ENCODE results near the gene FAF1. TPM values are rescaled to one million over a fixed set of nuclear protein-coding genes. Genes with fewer than 3 reads are reported as not detected.
"Not testable (repeated sequence)": the region's sequence is repeated elsewhere in the genome, so short reads cannot be mapped to it uniquely, and the experiment has no call there.

Gene FAF1
- total RNA-seq, 1 experiment from 2014 or later, result 78.7 TPM

DNA sequence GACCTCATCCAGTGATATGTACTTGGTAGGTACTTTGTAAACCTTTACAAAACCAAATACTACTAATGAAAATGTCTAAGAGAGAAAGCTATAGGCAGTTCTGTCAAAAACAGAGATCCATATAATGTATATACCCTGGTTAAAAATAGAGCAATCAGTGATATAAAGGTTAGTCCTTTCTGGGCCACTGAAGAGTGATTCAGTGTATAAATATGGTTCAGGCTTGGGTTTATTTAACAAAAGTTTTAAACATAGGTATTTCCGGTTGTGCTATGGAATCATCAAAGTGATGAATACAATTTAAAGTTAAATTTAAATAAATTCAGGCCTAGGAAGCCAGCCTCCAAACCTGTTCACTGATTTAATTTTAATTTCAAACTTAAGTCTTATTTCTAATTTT, 428.5 kb downstream of the FAF1 start:
- Mint-ChIP-seq H3K36me3 (ENCODE audit: insufficient read depth, unreplicated experiment) (peaks cover 11% of the 10 kb centered on the region), H3K9me3 (ENCODE audit: unreplicated experiment) (no peaks in the 10 kb centered on the region), H3K4me3 (ENCODE audit: unreplicated experiment) (no peak overlapping the region), H3K4me1 (ENCODE audit: low read depth, unreplicated experiment) (no peaks in the 10 kb centered on the region), H3K27ac (ENCODE audit: unreplicated experiment) (no peak overlapping the region), H3K27me3 (ENCODE audit: insufficient read depth, unreplicated experiment) (no peaks in the 10 kb centered on the region)
- Histone ChIP-seq H3K4me3 (ENCODE audit: low read depth, low read length) (no peak overlapping the region), H3K9me3 (no peaks in the 10 kb centered on the region), H3K4me1 (no peaks in the 10 kb centered on the region), H3K36me3 (ENCODE audit: control insufficient read depth, insufficient read depth, low read length) (no peaks in the 10 kb centered on the region), H3K27me3 (replicated peaks; ENCODE audit: control insufficient read depth, insufficient read depth, low read length) (no peaks in the 10 kb centered on the region)
- BruUV-seq (replicated peaks), result no TSS peak
- POLR2A ChIA-PET, result no interaction called here
- DNase-seq, result no peak
- intact Hi-C loops (cut with micrococcal nuclease; ENCODE audit: unreplicated experiment), result no loop called here
- CTCF ChIA-PET, result no interaction called here
- TF ChIP-seq, protein P1, sequence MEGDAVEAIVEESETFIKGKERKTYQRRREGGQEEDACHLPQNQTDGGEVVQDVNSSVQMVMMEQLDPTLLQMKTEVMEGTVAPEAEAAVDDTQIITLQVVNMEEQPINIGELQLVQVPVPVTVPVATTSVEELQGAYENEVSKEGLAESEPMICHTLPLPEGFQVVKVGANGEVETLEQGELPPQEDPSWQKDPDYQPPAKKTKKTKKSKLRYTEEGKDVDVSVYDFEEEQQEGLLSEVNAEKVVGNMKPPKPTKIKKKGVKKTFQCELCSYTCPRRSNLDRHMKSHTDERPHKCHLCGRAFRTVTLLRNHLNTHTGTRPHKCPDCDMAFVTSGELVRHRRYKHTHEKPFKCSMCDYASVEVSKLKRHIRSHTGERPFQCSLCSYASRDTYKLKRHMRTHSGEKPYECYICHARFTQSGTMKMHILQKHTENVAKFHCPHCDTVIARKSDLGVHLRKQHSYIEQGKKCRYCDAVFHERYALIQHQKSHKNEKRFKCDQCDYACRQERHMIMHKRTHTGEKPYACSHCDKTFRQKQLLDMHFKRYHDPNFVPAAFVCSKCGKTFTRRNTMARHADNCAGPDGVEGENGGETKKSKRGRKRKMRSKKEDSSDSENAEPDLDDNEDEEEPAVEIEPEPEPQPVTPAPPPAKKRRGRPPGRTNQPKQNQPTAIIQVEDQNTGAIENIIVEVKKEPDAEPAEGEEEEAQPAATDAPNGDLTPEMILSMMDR (IDR thresholded peaks at IDR 0.05; ENCODE audit: insufficient read depth in 1 of 2, low read depth in 1 of 2, low read length in 1 of 2, severe bottlenecking in 1 of 2, unreplicated experiment in 1 of 2), result no peak

DNA sequence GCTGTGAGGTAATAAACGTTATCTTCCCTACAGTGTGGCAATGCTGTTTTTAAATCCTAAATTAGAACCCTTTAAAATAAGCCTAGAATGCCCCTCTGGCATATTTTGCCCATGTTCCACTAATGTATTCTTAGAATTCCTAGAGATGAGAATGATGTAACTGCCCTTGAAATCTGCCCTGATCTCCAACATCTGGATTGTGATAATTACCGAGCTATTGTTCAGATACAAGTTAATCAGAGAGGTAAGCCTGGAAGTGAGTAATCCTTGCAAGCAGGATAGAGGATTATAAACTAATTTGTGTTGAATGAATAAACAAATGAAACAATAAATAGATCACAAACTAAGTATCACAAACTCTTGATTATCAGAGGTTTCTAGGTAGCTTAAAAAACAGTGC, 429.0 kb downstream of the FAF1 start:
- Histone ChIP-seq H3K36me3 (ENCODE audit: control insufficient read depth, insufficient read depth, low read length) (no peaks in the 10 kb centered on the region), H3K4me1 (no peaks in the 10 kb centered on the region), H3K9me3 (no peaks in the 10 kb centered on the region), H3K27me3 (replicated peaks; ENCODE audit: control insufficient read depth, insufficient read depth, low read length) (no peaks in the 10 kb centered on the region), H3K4me3 (ENCODE audit: low read depth, low read length) (no peak overlapping the region)
- H3K27me3 Mint-ChIP-seq (ENCODE audit: insufficient read depth, unreplicated experiment), result no peaks in the 10 kb centered on the region
- peaks cover 11% of the 10 kb centered on the region for H3K36me3 Mint-ChIP-seq (ENCODE audit: insufficient read depth, unreplicated experiment)
- POLR2A ChIA-PET, result no interaction called here
- TF ChIP-seq, protein P1 (IDR thresholded peaks at IDR 0.05; ENCODE audit: insufficient read depth in 1 of 2, low read depth in 1 of 2, low read length in 1 of 2, severe bottlenecking in 1 of 2, unreplicated experiment in 1 of 2), result no peak
- H3K27ac Mint-ChIP-seq (ENCODE audit: unreplicated experiment), result no peak overlapping the region
- no peaks in the 10 kb centered on the region for H3K9me3 Mint-ChIP-seq (ENCODE audit: unreplicated experiment)
- intact Hi-C loops (cut with micrococcal nuclease; ENCODE audit: unreplicated experiment), result no loop called here
- CTCF ChIA-PET, result no interaction called here
- DNase-seq, result no peak
- no peak overlapping the region for H3K4me3 Mint-ChIP-seq (ENCODE audit: unreplicated experiment)
- BruUV-seq (replicated peaks), result no TSS peak
- H3K4me1 Mint-ChIP-seq (ENCODE audit: low read depth, unreplicated experiment), result no peaks in the 10 kb centered on the region

DNA sequence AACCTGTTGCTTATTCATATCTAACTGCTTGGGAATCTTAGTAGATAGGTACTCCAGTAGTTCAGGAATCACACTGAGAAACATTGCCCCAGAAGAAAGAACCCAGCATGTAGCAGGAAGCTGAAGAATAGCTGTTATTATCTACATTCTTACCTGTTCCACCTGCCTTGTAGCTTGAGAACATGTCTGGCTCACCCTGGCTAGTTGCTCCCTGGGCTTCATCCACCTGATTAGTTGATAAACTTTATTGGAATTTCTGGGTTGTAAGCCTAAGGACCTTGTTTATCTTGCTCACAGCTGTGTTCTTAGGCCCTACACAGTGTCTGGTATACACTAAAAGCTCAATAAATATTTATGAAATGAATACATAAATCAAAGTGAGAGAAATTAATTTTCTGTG, 430.6 kb downstream of the FAF1 start:
- ChIA-PET CTCF (no interaction called here), POLR2A (no interaction called here)
- no peak overlapping the region for H3K4me3 Mint-ChIP-seq (ENCODE audit: unreplicated experiment)
- Histone ChIP-seq H3K9me3 (no peaks in the 10 kb centered on the region), H3K4me1 (no peaks in the 10 kb centered on the region), H3K36me3 (ENCODE audit: control insufficient read depth, insufficient read depth, low read length) (no peaks in the 10 kb centered on the region), H3K4me3 (ENCODE audit: low read depth, low read length) (no peak overlapping the region), H3K27me3 (replicated peaks; ENCODE audit: control insufficient read depth, insufficient read depth, low read length) (no peaks in the 10 kb centered on the region)
- H3K27me3 Mint-ChIP-seq (ENCODE audit: insufficient read depth, unreplicated experiment), result no peaks in the 10 kb centered on the region
- H3K9me3 Mint-ChIP-seq (ENCODE audit: unreplicated experiment), result no peaks in the 10 kb centered on the region
- intact Hi-C loops (cut with micrococcal nuclease; ENCODE audit: unreplicated experiment), result no loop called here
- H3K27ac Mint-ChIP-seq (ENCODE audit: unreplicated experiment), result no peak overlapping the region
- no peak for DNase-seq
- TF ChIP-seq, protein P1 (IDR thresholded peaks at IDR 0.05; ENCODE audit: insufficient read depth in 1 of 2, low read depth in 1 of 2, low read length in 1 of 2, severe bottlenecking in 1 of 2, unreplicated experiment in 1 of 2), result no peak
- peaks cover 17% of the 10 kb centered on the region for H3K36me3 Mint-ChIP-seq (ENCODE audit: insufficient read depth, unreplicated experiment)
- BruUV-seq (replicated peaks), result no TSS peak
- no peaks in the 10 kb centered on the region for H3K4me1 Mint-ChIP-seq (ENCODE audit: low read depth, unreplicated experiment)

DNA sequence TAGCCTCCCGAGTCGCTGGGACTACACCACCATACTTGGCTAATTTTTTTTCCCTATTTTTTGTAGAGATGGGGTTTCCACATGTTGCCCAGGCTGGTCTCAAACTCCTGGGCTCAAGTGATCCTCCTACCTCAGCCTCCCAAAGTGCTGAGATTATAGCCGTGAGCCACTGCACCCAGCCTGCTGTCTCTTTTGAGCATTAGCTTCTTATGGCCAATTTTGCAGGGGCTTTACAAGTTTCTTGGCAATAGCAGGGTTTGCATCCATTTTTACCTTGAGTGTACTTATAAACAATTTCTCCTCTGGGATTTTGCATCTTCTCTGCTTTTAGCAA, 432.1 kb downstream of the FAF1 start:
- DNase-seq; BruUV-seq (replicated peaks); POLR2A ChIA-PET; H3K9me3 Mint-ChIP-seq (ENCODE audit: unreplicated experiment); H3K4me3 ChIP-seq (ENCODE audit: low read depth, low read length); intact Hi-C loops (cut with micrococcal nuclease; ENCODE audit: unreplicated experiment); H3K4me3 Mint-ChIP-seq (ENCODE audit: unreplicated experiment); H3K36me3 ChIP-seq (ENCODE audit: control insufficient read depth, insufficient read depth, low read length); H3K27ac Mint-ChIP-seq (ENCODE audit: unreplicated experiment); H3K27me3 Mint-ChIP-seq (ENCODE audit: insufficient read depth, unreplicated experiment); H3K4me1 ChIP-seq; H3K4me1 Mint-ChIP-seq (ENCODE audit: low read depth, unreplicated experiment); CTCF ChIA-PET; H3K27me3 ChIP-seq (replicated peaks; ENCODE audit: control insufficient read depth, insufficient read depth, low read length); H3K9me3 ChIP-seq: not testable (repeated sequence)
- H3K36me3 Mint-ChIP-seq (ENCODE audit: insufficient read depth, unreplicated experiment), result peaks cover 22% of the 10 kb centered on the region
